ENCODE data around the gene ADAM10.

ADAM10 gene

DNA sequence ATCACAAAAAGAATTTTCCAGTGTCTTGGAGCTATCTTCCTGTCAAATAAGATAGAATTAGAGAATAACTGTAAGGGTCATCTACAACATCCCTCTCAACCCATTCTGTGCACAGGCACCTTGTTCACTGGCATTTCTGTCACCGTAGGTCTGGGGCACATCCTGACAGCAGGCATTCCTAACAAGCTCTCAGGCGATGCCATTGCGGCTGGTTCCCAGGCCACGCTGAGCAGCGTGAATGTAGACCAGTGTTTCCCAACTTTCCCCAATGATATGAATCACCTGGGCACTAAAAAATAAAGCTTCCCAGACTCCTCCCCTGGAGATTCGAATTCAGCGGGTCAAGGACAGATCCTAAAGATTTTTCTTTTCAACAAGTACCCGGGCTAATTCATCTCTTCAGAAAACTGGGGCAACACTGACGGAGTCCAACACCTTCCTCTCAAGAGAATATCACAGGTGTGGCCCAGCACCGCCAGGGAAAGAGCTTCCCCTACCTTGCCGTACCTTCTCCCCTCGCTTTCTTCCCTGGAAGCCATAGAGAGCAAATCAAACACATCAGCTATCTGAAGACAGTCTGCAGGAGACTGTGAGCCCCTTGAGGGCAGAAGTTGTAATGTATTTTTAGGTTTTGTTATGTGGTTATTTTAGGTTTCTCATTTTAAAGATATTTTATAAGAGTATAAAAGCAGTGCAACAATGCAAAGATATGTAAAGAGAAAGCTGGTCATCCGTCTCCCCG is 174.3 kb downstream of the ADAM10 start:
- DNase-seq (ENCODE audit: low spot score): no peak
- TF ChIP-seq, protein P1, sequence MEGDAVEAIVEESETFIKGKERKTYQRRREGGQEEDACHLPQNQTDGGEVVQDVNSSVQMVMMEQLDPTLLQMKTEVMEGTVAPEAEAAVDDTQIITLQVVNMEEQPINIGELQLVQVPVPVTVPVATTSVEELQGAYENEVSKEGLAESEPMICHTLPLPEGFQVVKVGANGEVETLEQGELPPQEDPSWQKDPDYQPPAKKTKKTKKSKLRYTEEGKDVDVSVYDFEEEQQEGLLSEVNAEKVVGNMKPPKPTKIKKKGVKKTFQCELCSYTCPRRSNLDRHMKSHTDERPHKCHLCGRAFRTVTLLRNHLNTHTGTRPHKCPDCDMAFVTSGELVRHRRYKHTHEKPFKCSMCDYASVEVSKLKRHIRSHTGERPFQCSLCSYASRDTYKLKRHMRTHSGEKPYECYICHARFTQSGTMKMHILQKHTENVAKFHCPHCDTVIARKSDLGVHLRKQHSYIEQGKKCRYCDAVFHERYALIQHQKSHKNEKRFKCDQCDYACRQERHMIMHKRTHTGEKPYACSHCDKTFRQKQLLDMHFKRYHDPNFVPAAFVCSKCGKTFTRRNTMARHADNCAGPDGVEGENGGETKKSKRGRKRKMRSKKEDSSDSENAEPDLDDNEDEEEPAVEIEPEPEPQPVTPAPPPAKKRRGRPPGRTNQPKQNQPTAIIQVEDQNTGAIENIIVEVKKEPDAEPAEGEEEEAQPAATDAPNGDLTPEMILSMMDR (IDR thresholded peaks at IDR 0.05; ENCODE audit: extremely low read depth, missing control alignments): no peak

- no peak for DNase-seq (ENCODE audit: low spot score)
- TF ChIP-seq, protein P1 (IDR thresholded peaks at IDR 0.05; ENCODE audit: extremely low read depth, missing control alignments): no peak
These were observed 174.9 kb downstream of the ADAM10 start for GRCh38 chr15:58574631-58575030.

DNA sequence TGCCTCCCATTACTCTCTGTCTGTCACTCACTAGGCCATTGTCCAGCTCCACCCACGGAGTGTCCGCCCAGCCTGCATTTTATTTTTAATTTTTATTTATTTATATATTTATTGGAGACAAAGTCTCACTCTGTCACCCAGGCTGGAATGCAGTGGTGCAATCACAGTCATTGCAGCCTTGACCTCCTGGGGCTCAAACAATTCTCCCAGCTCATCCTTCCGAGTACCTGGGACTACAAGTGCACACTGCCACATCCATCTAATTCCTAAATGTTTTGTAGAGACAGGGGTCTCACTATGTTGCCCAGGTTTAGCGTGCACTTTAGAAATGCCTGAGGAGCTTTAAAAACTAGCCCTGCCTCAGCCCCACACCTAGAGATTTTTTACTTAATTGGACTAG is 176.2 kb downstream of the ADAM10 start:
- TF ChIP-seq, protein P1 (IDR thresholded peaks at IDR 0.05; ENCODE audit: extremely low read depth, missing control alignments): no peak
- no peak for DNase-seq (ENCODE audit: low spot score)

- no peak for DNase-seq (ENCODE audit: low spot score)
- TF ChIP-seq, protein P1 (IDR thresholded peaks at IDR 0.05; ENCODE audit: extremely low read depth, missing control alignments): no peak
These were observed 177.0 kb downstream of the ADAM10 start for GRCh38 chr15:58572521-58572920.

DNA sequence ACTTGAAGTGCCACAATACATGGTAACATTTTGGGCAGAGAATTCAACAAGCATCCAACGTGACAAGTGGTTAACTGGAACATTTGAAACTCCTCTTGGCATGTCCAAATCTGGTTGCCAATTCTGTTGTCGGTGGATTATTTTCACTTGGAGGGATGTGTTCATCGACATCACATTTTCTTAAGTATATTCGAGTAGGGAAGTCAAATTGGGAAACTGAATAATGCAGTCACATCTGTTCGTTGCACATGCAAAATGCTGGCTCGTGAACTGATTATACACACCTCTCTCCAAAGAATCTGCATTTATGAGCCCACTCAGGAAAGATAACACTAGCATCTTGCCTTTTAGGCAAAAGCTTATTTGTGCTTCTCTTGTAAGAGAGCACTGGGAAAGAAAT is 178.0 kb downstream of the ADAM10 start:
- TF ChIP-seq, protein P1 (IDR thresholded peaks at IDR 0.05; ENCODE audit: extremely low read depth, missing control alignments): no peak
- no peak for DNase-seq (ENCODE audit: low spot score)

DNA sequence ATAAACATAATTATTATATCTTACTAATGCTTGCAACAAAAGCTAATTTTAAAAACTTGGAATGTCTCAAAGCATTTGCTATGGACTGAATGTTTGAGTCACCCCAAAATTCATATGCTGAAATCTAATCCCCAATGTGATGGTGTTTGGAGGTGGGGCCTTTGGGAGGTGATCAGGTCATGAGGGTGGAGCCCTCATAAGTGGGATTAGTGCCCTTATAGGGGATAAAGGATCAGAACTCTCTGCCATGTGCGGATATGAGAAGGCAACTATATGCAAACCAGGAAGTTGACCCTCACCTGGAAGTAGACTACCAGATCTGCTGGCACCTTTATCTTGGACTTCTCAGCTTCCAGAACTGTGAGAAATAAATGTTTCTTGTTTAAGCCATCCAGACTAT is 180.1 kb downstream of the ADAM10 start:
- TF ChIP-seq, protein P1 (IDR thresholded peaks at IDR 0.05; ENCODE audit: extremely low read depth, missing control alignments): no peak
- no peak for DNase-seq (ENCODE audit: low spot score)

DNA sequence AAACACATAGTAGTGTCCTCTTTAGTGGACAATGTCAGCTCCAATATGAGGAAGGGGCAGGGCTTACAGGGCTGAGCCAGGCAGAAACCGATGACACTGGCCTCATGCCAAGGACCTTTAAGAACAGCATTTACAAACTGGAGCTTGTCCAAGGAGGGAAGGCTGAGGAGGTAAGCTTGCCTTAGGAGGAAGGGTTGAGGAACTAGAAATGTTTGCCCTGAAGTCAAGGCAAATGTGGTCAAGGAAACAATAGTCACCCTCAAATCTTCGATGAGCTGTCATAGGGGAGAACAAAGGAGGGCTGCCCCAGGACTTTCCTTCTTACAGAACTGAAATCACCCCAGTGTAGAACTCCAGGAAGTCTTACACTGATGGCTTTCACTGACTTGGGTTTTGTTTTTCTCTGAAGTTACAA is 181.3 kb downstream of the ADAM10 start:
- TF ChIP-seq, protein P1 (IDR thresholded peaks at IDR 0.05; ENCODE audit: extremely low read depth, missing control alignments): no peak
- DNase-seq (ENCODE audit: low spot score): no peak

All from GM20000 (cell line).